ENCODE measurements around the gene ABCG2.

ABCG2 gene

DNA sequence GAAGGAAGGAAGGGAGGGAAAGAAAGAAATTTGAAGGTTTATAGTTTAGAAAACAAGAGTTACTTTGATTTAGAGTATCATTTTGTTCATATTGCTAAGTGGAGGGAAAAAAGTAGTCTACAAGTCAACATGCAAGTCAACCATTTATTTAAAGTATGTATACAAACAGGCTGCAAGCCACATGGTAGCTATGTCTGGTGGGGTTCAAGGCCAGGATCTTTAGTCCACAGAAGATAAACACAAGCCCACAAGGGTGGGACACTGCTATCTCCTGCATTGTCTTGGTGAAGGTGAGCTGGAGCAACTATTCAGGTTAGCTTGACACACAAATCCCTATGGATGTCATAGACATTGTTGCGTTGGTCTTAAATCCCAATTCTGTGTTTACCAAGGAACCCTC, 71.4 kb downstream of the ABCG2 start:
- no peak for DNase-seq (ENCODE audit: low read depth)
- H3K4me3 ChIP-seq (ENCODE audit: low read depth, low read length), result no peak overlapping the region

GRCh38 chr4:88080626-88081025, 77.8 kb downstream of the ABCG2 start:
- no peak for DNase-seq (ENCODE audit: low read depth)
- no peak overlapping the region for H3K4me3 ChIP-seq (ENCODE audit: low read depth, low read length)

- DNase-seq (ENCODE audit: low read depth), result no peak
- H3K4me3 ChIP-seq (ENCODE audit: low read depth, low read length), result no peak overlapping the region
These were observed 79.9 kb downstream of the ABCG2 start for GRCh38 chr4:88078579-88078978.

GRCh38 chr4:88077911-88078524, 80.4 kb downstream of the ABCG2 start:
- DNase-seq (ENCODE audit: low read depth), result no peak

DNA sequence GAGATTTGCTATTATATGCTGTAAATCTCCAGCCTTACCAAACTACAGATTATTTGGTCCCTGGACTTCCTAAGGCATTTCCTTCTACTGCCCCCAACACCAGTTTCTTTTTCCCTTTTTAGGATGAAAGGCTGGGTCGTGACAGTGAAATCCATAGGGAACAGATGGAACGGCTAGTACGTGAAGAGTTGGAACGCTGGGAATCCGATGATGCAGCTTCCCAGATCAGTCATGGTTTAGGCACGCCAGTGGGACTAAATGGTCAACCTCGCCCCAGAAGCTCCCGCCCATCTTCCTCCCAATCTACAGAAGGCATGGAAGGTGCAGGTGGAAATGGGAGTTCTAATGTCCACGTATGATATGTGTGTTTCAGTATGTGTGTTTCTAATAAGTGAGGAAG, 83.1 kb downstream of the ABCG2 start:
- no peak overlapping the region for H3K4me3 ChIP-seq (ENCODE audit: low read depth, low read length)
- no peak for DNase-seq (ENCODE audit: low read depth)

More at GRCh38 chr4:88077911-88078524, 80.4 kb downstream of the ABCG2 start:
- no peak overlapping the region for H3K4me3 ChIP-seq (ENCODE audit: low read depth, low read length)

DNA sequence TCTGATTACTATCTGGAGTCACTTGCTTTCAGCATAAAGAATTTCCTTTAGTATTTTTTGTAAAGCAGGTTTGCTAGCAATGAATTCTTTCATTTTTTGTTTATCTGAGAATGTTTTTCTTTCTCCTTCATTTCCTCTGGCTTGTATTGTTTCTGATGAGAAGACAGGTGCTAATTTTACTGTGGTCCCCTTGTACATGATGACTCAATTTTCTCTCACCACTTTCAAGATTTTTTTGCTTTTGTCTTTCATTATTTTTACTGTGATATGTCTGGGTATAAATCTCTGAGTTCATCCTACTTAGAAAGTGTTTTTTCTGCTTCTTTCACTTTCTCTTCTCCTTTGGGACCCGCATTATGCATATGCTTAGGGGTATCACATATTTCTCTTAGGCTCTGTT, 88.4 kb downstream of the ABCG2 start:
- no peak overlapping the region for H3K4me3 ChIP-seq (ENCODE audit: low read depth, low read length)
- no peak for DNase-seq (ENCODE audit: low read depth)

DNA sequence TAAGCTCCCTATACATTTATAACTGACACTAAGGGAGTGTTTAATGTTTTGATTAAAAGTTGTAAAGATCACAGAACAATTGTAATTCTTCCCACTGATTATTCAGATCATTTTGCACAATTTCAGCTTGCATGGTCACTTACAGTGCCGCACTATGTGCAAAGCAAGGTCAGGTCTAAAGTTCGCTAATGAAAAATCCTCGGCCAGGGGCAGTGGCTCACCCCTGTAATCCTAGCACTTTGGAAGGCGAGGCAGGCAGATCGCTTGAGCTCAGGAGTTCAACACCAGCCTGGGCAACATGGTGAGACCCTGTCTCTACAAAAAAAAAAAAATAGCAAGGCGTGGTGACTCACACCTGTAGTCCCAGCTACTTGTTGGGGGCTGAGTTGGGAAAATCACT, 94.0 kb downstream of the ABCG2 start:
- no peak for DNase-seq (ENCODE audit: low read depth)

DNA sequence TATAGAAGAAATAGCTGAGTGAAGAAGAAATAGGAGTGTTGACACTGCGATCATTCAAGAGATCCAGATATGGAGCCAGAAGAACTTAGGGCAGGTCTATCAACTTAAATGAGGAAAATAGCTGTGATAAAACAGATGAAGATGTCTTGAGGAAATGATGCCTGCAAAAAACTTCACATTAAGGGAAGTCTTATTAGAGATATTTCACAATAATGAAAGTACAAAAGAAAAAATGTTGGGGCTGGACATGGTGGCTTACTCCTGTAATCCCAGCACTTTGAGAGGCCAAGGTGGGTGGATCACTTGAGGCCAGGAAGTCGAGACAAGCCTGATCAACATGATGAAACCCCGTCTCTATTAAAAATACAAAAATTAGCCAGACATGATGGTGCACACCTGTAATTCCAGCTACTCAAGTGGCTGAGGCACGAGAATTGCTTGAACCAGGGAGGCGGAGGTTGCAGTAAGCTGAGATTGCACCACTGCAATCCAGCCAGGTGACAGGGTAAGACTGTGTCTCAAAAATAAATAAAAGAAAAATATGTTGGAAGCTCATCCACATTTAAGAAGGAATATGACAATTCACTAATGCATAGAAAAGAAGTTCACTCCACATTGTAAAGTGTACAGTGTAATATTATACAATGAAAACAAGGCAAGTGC, 94.7 kb downstream of the ABCG2 start:
- no peak for DNase-seq (ENCODE audit: low read depth)
- no peak overlapping the region for H3K4me3 ChIP-seq (ENCODE audit: low read depth, low read length)

More for the DNA sequence above, 94.0 kb downstream of the ABCG2 start:
- H3K4me3 ChIP-seq (ENCODE audit: low read depth, low read length), result no peak overlapping the region

- no peak overlapping the region for H3K4me3 ChIP-seq (ENCODE audit: low read depth, low read length)
- DNase-seq (ENCODE audit: low read depth), result no peak
These were observed 95.6 kb downstream of the ABCG2 start for GRCh38 chr4:88062843-88063242.

DNA sequence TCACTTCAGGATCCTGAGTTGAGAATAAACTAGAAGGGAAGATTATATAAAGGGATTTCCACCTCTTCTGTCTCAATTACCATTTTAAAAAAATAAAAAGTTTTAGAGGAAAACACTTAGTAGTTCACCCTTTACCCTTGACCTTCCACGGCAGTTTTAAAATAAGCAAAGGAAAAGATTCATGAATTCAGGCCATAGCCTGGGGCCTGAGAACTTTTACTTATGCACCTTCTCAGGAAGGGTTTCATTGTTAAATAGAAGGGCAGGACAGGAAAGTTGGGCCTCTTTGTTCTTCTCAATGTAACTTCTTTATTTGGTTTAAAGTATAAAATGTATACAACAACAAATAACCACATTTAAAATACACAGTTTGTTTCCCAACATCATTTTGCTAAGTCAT, 96.1 kb downstream of the ABCG2 start:
- no peak for DNase-seq (ENCODE audit: low read depth)
- H3K4me3 ChIP-seq (ENCODE audit: low read depth, low read length), result no peak overlapping the region

GRCh38 chr4:88060431-88060830, 98.0 kb downstream of the ABCG2 start:
- DNase-seq (ENCODE audit: low read depth), result no peak

DNA sequence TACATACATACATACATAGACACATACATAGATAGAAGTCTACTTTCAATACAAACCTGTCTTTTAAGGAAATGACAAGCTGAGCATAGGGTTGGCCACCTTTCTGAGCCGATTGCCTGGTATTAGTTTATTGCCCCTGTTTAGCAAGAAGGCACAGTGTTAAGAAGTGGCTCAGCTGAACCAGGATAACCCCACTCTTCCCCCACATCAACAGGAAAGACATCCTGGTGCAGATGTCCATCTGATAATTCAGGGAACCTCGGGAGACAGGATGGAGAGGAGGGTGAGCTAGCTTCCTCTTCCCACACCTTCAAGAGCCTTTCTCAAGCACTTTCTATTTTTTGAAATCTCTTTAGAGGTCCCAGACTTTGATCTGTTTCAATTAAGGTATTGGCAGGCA, 98.7 kb downstream of the ABCG2 start:
- no peak for DNase-seq (ENCODE audit: low read depth)
- H3K4me3 ChIP-seq (ENCODE audit: low read depth, low read length), result no peak overlapping the region

More at GRCh38 chr4:88060431-88060830, 98.0 kb downstream of the ABCG2 start:
- no peak overlapping the region for H3K4me3 ChIP-seq (ENCODE audit: low read depth, low read length)

DNA sequence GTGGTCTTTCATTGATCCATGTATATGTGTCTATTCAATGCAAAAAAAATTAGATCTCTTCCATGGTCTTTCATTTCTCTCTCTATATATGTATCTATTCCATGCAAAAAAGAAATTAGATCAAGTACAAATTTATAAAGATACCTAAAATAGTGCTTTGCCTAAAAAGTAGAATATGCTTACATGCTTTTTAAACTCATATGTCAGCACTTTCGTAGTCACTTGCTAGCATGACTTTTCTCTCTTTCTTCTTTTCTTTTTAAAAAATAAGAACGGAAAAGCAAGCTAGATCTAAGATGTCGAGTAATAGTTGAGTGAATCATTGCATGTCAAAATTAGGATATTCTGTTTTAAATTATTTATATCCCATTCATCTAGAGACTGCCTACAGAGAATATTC, 100.1 kb downstream of the ABCG2 start:
- no peak overlapping the region for H3K4me3 ChIP-seq (ENCODE audit: low read depth, low read length)
- DNase-seq (ENCODE audit: low read depth), result no peak

GRCh38 chr4:88054901-88055300, 103.5 kb downstream of the ABCG2 start:
- no peak overlapping the region for H3K4me3 ChIP-seq (ENCODE audit: low read depth, low read length)
- DNase-seq (ENCODE audit: low read depth), result peak; percentile 9

- DNase-seq (ENCODE audit: low read depth), result no peak
- no peak overlapping the region for H3K4me3 ChIP-seq (ENCODE audit: low read depth, low read length)
These were observed 104.2 kb downstream of the ABCG2 start for GRCh38 chr4:88054229-88054628.

GRCh38 chr4:88045021-88045420, 113.4 kb downstream of the ABCG2 start:
- DNase-seq (ENCODE audit: low read depth), result no peak

DNA sequence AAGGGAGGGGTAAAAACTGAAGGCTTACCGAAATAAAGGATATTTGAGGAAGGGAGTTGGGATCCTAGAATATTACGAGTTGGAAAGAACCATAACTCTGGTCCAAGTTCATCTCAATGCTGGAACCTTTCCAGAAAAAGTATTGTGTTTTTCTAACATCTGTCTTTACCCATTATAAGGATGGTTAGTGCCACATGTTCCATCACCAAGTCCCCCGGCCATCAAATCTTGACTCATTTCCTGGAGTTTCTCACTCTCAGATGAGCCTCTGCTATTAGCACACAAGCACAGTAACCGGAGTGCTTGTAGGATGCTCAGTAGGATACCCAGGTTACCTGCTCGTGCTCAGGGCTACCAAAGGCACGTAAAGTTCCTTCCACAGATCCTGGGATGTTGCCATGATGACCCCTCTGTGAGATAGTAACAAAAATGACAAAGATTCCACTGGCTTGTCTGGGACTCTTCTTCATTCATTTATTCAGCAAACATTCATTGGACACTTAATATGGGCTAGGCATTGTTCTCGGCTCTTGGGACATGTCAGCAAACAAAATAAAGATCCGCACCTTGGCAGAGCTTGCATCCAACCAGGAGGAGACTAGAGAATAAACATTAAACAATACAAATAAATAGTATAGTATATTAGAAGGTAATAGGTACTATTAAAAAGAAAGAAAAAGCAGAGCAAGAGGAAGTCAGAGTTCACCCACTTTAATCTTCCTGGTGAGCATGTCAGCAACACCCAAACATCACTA, 114.7 kb downstream of the ABCG2 start:
- no peak for DNase-seq (ENCODE audit: low read depth)
- no peak overlapping the region for H3K4me3 ChIP-seq (ENCODE audit: low read depth, low read length)

More at GRCh38 chr4:88045021-88045420, 113.4 kb downstream of the ABCG2 start:
- H3K4me3 ChIP-seq (ENCODE audit: low read depth, low read length), result no peak overlapping the region

DNA sequence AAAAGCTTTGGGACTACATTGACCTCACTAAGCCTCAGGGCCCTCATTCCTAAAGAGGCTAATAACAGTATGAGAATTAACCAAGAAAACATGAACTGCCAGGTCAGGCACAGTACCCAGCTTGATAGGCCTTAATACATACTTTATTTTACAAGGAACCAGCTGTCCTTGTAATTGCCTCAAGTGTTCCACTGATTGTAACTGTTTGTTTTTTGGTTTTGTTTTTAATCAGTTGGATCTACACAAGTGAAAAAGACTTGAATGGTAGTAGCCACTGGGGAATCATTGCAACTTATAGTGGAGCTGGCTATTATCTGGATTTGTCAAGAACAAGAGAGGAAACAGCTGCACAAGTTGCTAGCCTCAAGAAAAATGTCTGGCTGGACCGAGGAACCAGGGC, 115.4 kb downstream of the ABCG2 start:
- H3K4me3 ChIP-seq (ENCODE audit: low read depth, low read length), result no peak overlapping the region
- no peak for DNase-seq (ENCODE audit: low read depth)

GRCh38 chr4:88041626-88042025, 116.8 kb downstream of the ABCG2 start:
- DNase-seq (ENCODE audit: low read depth), result no peak
- no peak overlapping the region for H3K4me3 ChIP-seq (ENCODE audit: low read depth, low read length)

- H3K4me3 ChIP-seq (ENCODE audit: low read depth, low read length), result no peak overlapping the region
- DNase-seq (ENCODE audit: low read depth), result no peak
These were observed 117.7 kb downstream of the ABCG2 start for GRCh38 chr4:88040707-88041106.
